ENCODE data around the gene ADPRS. TPM values are rescaled to one million over a fixed set of nuclear protein-coding genes. Genes with fewer than 3 reads are reported as not detected.

Gene ADPRS
- 20.4 TPM for total RNA-seq

- FAIRE-seq (no peak), DNase-seq (ENCODE audit: low spot score in 2 of 2) (peak; percentile 94)
Observed at GRCh38 chr1:36088577-36089392, at the start of gene ADPRS. TSS of gene ADPRS (plus strand) at chr1:36088892. CDS start at chr1:36088905, 13 bp downstream.

GRCh38 chr1:36040238-36040637, 48.5 kb upstream of the ADPRS start:
- FAIRE-seq, result no peak
- no peak for DNase-seq (ENCODE audit: low spot score in 2 of 2)

DNA sequence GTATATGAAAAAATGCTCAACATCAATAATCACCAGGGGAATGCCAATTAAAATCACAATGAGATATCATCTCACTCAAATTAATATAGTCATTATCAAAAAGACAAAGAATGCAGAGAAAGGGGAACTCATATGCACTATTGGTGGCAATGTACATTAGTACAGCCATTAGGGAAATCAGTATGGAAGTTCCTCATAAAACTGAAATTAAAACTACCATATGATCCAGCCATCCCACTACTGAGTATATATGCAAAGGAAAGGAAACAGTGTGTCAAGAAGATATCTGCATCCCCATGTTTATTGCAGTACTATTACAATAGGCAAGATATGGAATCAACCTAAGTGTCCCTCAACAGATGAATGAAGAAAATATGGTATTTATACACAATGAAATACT, 36.9 kb upstream of the ADPRS start:
- DNase-seq (ENCODE audit: low spot score in 2 of 2), result no peak
- FAIRE-seq, result no peak

DNA sequence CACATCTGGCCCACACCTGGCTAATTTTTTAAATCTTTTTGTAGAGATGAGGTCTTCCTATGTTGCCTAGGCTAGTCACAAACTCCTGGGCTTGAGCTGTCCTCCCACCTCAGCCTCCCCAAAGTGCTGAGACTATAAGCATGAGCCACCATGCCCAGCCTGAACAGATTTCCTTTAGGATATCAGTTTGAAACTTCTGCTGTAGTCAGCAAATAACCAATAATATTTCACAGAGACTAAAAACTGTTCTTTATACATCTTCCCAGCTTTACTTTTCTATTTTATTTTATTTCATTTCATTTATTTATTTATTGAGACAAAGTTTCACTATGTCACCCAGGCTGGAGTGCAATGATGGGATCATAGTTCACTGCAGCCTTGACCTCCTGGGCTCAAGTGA, 34.7 kb upstream of the ADPRS start:
- FAIRE-seq, result no peak
- DNase-seq (ENCODE audit: low spot score in 2 of 2), result no peak

GRCh38 chr1:36055706-36056105, 33.0 kb upstream of the ADPRS start:
- no peak for DNase-seq (ENCODE audit: low spot score in 2 of 2)
- FAIRE-seq, result no peak

- FAIRE-seq, result no peak
- DNase-seq (ENCODE audit: low spot score in 2 of 2), result no peak
Observed at GRCh38 chr1:36062315-36062714, 26.4 kb upstream of the ADPRS start.

GRCh38 chr1:36067871-36068270, 20.8 kb upstream of the ADPRS start:
- FAIRE-seq (peak; percentile 98), DNase-seq (ENCODE audit: low spot score in 2 of 2) (no peak)

DNA sequence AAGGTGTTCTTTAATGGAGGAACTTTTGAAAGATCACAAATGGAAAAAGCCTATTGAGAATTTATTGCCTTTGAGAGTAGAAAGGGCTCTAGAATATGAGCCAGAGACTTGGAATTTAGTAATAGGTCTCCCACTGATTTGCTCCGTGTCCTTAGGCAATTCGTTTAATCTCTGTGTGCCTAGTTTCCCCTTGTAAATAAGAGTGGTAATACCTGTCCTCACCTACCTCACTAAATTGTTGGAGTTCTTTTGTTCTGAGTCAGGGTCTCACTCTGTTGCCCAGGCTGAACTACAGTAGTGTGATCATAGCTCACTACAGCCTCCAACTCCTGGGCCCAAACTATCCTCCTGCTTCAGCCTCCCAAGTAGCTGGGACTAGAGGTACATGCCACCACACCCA, 19.8 kb upstream of the ADPRS start:
- no peak for DNase-seq (ENCODE audit: low spot score in 2 of 2)
- no peak for FAIRE-seq

DNA sequence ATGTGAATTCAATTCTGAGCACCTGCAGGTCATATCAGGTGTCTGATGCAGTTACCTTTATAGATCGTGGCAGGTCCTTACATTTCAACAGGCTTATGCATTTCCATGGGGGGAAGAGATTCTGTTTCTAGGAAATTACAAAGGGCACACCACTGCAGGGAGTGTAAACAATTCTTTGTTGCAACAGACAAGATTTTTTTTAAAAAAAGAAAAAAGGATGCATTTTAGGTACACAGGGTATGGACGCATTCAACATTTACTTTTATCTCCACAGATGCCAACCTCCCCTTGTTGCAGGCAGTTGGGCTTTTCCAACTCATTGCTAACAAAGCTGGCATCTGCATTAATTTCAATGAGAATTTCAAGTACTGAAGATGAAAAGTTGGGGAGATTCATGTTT, 18.3 kb upstream of the ADPRS start:
- FAIRE-seq, result no peak
- DNase-seq (ENCODE audit: low spot score in 2 of 2), result no peak

DNA sequence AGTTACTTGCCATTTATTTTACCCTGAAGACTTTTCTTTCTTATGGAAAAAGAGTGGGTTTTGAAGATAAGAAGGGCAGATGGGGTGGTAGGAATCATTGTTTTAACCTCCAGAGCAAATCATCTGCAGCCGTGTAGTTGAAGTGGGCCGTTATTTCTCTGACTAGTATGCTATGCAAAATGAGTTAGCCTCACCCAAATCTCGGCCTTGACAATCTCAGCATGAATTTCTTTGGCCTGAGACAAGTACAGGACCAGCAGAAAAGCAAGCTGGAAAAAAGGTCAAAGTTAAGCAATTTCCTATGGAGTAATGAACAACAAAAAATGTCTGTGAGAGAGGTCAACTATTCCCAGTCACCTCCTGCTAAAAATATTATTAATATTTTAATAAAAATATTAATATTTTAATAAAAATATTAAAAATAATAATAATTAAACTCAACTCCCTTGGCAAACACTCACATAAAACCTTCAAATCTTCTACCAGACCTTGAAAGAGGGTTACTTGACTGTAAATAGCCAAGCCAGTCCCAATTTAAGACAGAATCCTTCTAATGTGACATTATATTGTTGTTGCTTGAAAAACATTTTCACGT, 11.6 kb upstream of the ADPRS start:
- DNase-seq (ENCODE audit: low spot score in 2 of 2) (no peak), FAIRE-seq (no peak)

- FAIRE-seq (no peak), DNase-seq (ENCODE audit: low spot score in 2 of 2) (no peak)
Observed at GRCh38 chr1:36080236-36080635, 8.5 kb upstream of the ADPRS start.

GRCh38 chr1:36080801-36081200, 7.9 kb upstream of the ADPRS start:
- FAIRE-seq, result no peak
- DNase-seq (ENCODE audit: low spot score in 2 of 2), result no peak

- no peak for FAIRE-seq
Observed at GRCh38 chr1:36081926-36082485, 6.7 kb upstream of the ADPRS start.

DNA sequence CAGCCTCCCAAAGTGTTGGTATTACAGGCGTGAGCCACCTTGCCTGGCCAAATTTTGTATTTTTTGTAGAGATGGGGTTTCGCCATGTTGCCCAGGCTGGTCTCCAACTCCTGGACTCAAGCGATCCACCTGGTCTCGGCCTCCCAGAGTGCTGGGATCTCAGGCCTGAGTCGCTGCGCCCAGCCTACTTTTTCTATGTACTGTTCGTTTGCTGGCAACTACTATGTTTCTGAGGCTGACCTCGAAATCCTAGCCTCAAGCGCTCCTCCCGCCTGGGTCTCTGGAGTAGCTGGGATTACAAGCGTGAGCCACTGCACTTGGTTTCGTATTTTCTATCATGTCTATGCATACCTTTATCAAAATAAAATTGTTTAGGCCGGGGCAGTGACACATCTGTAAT, 5.5 kb upstream of the ADPRS start:
- DNase-seq (ENCODE audit: low spot score in 2 of 2) (no peak), FAIRE-seq (no peak)

More at GRCh38 chr1:36081926-36082485, 6.7 kb upstream of the ADPRS start:
- DNase-seq (ENCODE audit: low spot score in 2 of 2), result no peak

DNA sequence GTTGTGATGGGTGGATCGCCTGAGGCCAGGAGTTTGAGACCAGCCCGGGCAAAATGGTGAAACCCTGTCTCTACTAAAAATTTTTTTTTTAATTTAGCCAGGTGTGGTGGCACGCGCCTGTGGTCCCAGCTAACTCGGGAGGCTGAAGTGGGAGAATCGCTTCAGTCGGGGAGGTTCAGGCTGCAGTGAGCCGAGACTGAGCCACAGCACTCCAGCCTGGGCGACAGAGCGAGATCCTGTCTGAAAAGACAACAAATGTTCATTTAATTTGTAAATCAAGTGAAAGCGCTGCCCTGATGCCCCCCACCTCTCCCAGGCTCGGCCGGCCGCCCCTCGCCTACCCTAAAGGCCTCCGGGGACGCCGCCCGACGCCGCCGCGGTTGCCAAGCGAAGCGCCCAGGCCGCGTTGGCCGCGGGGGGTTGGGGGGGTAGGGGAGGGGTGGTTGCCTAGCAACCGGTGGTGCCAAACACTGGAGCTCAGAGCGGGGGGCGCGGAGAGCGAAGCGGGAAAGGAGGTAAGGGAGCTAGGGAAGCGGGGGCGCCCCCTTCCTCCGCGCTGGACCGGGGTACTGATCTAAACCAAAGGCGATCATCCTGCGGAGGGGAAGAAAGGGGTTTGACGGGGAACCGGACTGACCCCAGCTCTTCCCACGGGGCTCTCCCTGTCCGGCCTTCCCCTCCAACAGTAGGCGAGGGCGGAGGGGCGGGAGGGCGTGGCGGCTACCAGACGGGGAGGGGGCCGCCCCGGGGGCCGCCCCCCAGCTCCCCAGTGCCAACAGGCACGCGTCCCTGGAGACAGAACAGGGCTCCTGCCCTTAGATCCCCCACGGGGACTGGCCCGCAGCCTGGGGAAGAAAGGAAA, 4.8 kb upstream of the ADPRS start, which contains the start of gene TEKT2:
TSS of gene TEKT2 (plus strand) at position 460 of the 862 bp plus-strand sequence. CDS start 828 bp downstream, outside the sequence.
- peak; percentile 78 for DNase-seq (ENCODE audit: low spot score in 2 of 2)
- no peak for FAIRE-seq

GRCh38 chr1:36084497-36085115, 4.1 kb upstream of the ADPRS start:
- DNase-seq (ENCODE audit: low spot score in 2 of 2) (peak in 1 of 2 donors; percentile 33), FAIRE-seq (no peak)

DNA sequence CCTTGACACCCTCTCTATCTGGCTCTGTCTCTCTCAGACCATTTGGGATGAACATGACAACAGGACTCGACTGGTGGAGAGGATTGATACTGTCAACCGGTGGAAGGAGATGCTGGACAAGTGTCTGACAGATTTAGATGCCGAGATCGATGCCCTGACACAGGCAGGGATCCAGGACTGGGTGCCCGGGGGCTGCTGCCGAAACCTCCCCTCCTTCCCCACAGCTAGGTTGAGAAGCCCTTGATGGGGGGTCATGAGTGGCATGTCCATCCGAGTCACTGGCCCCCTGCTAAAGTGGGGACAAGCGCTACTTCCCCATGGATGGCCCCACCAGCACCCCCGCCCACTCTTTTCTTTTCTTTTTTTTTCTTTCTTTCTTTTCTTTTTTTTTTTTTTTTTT, 3.6 kb upstream of the ADPRS start:
- peak in 1 of 2 donors; percentile 29 for DNase-seq (ENCODE audit: low spot score in 2 of 2)
- FAIRE-seq, result no peak

DNA sequence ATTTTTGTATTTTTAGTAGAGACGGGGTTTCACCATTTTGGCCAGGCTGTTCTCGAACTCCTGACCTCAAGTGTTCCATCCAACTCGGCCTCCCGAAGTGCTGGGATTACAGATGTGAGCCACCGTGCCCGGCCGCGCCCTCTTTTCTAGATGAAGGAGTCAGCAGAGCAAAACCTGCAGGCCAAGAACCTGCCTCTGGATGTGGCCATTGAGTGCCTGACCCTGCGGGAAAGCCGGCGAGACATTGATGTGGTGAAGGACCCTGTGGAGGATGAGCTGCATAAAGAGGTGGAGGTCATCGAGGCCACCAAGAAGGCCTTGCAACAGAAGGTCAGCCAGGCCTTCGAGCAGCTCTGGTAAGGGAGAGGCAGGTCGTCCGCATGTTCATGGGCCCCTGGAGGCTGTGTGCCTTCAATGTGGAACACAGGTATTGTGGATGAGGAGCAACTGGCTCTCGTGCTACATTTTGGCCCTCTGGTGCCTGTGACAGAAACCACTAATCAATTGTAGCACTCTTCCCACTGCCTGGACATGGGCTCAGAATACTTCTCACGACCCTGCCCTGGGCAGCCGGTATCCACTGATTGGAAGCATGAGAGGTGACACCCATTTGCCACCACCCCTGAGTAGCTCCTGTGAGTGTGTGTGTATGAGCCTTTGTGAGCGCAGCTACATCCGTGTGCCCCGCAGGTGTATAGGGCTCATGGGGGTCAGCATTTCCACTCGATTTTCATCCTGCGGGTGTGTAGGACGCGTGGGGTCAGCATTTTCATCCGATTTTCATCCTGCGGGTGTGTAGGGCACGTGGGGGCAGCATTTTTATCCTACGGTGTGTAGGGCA, 2.8 kb upstream of the ADPRS start:
- DNase-seq (ENCODE audit: low spot score in 2 of 2), result peak in 1 of 2 donors; percentile 11
- FAIRE-seq, result no peak

GRCh38 chr1:36086529-36087232, 2.0 kb upstream of the ADPRS start:
- peak in 1 of 2 donors; percentile 9 for DNase-seq (ENCODE audit: low spot score in 2 of 2)
- FAIRE-seq, result no peak

All from frontal cortex (tissue), 4 donors.